Activated naive CD8-positive, alpha-beta T cell treated with anti-CD3 and anti-CD28 coated beads for 36 hours (primary cell): ENCODE data around the gene ZBTB4. TPM values are rescaled to one million over a fixed set of nuclear protein-coding genes. Genes with fewer than 3 reads are reported as not detected.

ENCODE experiments used
- DNase-seq: peaks from one replicate; pipeline ENCODE4 v3.0.0; 2021
- H3K27ac Mint-ChIP-seq: one replicate; pipeline ENCODE4 v1.8.0; 2022; ENCODE audit warnings: mild to moderate bottlenecking, moderate library complexity, mixed read lengths
- H3K27me3 Mint-ChIP-seq: one replicate; pipeline ENCODE4 v1.8.0; 2022; ENCODE audit warnings: mild to moderate bottlenecking, mixed read lengths
- H3K36me3 Mint-ChIP-seq: one replicate; pipeline ENCODE4 v1.8.0; 2021; ENCODE audit warnings: mild to moderate bottlenecking, mixed read lengths
- H3K4me1 Mint-ChIP-seq: one replicate; pipeline ENCODE4 v1.8.0; 2021; ENCODE audit warnings: mixed read lengths
- H3K4me3 Mint-ChIP-seq: one replicate; pipeline ENCODE4 v1.8.0; 2022; ENCODE audit warnings: mild to moderate bottlenecking, moderate library complexity, mixed read lengths
- H3K9me3 Mint-ChIP-seq: one replicate; pipeline ENCODE4 v1.8.0; 2022; ENCODE audit warnings: mixed read lengths
- total RNA-seq, 2 experiments: library from RNA; stranded (reverse); gene quantifications; one replicate each; pipeline ENCODE4 v1.2.3, GENCODE V29; 2021

Gene ZBTB4
- 10 to 100 TPM; 16.7 TPM for total RNA-seq

- Mint-ChIP-seq H3K4me3 (peak within 1 kb of the TSS; percentile 90), H3K36me3 (peaks cover 17% of the 10 kb centered on the region), H3K4me1 (peaks cover 51% of the 10 kb centered on the region), H3K27ac (peak within 1 kb of the TSS; percentile 92), H3K27me3 (no peaks in the 10 kb centered on the region), H3K9me3 (no peaks in the 10 kb centered on the region)
- DNase-seq = peak; percentile 65
Measured at GRCh38 chr17:7479213-7480088, at the start of gene ZBTB4. Gene ZBTB4 (minus strand): TSS chr17:7479631. CDS start chr17:7466801, 12,830 bp downstream.

- Mint-ChIP-seq H3K27me3 (no peaks in the 10 kb centered on the region), H3K9me3 (peaks cover 17% of the 10 kb centered on the region), H3K4me3 (no peak overlapping the region), H3K36me3 (peaks cover 15% of the 10 kb centered on the region), H3K27ac (no peak overlapping the region), H3K4me1 (no peaks in the 10 kb centered on the region)
- DNase-seq = no peak
Measured at GRCh38 chr17:7528842-7529241, 49.4 kb upstream of the ZBTB4 start.

GRCh38 chr17:7523033-7523432, 43.6 kb upstream of the ZBTB4 start:
- H3K4me1 Mint-ChIP-seq = peaks cover 3% of the 10 kb centered on the region

GRCh38 chr17:7515911-7516610, 36.6 kb upstream of the ZBTB4 start:
- no peak for DNase-seq
- no peaks in the 10 kb centered on the region for H3K4me1 Mint-ChIP-seq
- no peak overlapping the region for H3K4me3 Mint-ChIP-seq
- H3K9me3 Mint-ChIP-seq = no peaks in the 10 kb centered on the region
- H3K27ac Mint-ChIP-seq = no peak overlapping the region
- peaks cover 19% of the 10 kb centered on the region for H3K36me3 Mint-ChIP-seq
- no peaks in the 10 kb centered on the region for H3K27me3 Mint-ChIP-seq

More at GRCh38 chr17:7523033-7523432, 43.6 kb upstream of the ZBTB4 start:
- Mint-ChIP-seq H3K27ac (no peak overlapping the region), H3K36me3 (peaks cover 7% of the 10 kb centered on the region), H3K9me3 (peaks cover 8% of the 10 kb centered on the region), H3K4me3 (no peak overlapping the region), H3K27me3 (no peaks in the 10 kb centered on the region)
- peak; percentile 40 for DNase-seq

- no peak for DNase-seq
- no peaks in the 10 kb centered on the region for H3K27me3 Mint-ChIP-seq
- H3K9me3 Mint-ChIP-seq = no peaks in the 10 kb centered on the region
- H3K36me3 Mint-ChIP-seq = peaks cover 32% of the 10 kb centered on the region
- no peak overlapping the region for H3K27ac Mint-ChIP-seq
- no peaks in the 10 kb centered on the region for H3K4me1 Mint-ChIP-seq
- no peak overlapping the region for H3K4me3 Mint-ChIP-seq
Measured at GRCh38 chr17:7513850-7514419, 34.5 kb upstream of the ZBTB4 start.

- H3K27me3 Mint-ChIP-seq = no peaks in the 10 kb centered on the region
- H3K36me3 Mint-ChIP-seq = peaks cover 34% of the 10 kb centered on the region
Measured at GRCh38 chr17:7512824-7513540, 33.6 kb upstream of the ZBTB4 start.

GRCh38 chr17:7512105-7512504, 32.7 kb upstream of the ZBTB4 start:
- no peaks in the 10 kb centered on the region for H3K9me3 Mint-ChIP-seq
- peaks cover 34% of the 10 kb centered on the region for H3K36me3 Mint-ChIP-seq
- no peak for DNase-seq
- no peak overlapping the region for H3K27ac Mint-ChIP-seq
- no peak overlapping the region for H3K4me3 Mint-ChIP-seq
- H3K4me1 Mint-ChIP-seq = no peaks in the 10 kb centered on the region
- no peaks in the 10 kb centered on the region for H3K27me3 Mint-ChIP-seq

More at GRCh38 chr17:7512824-7513540, 33.6 kb upstream of the ZBTB4 start:
- Mint-ChIP-seq H3K4me3 (no peak overlapping the region), H3K27ac (peak overlapping the region; percentile 50), H3K9me3 (no peaks in the 10 kb centered on the region), H3K4me1 (no peaks in the 10 kb centered on the region)
- no peak for DNase-seq

GRCh38 chr17:7511108-7511507, 31.7 kb upstream of the ZBTB4 start:
- Mint-ChIP-seq H3K4me1 (no peaks in the 10 kb centered on the region), H3K4me3 (no peak overlapping the region), H3K9me3 (no peaks in the 10 kb centered on the region), H3K27ac (peak overlapping the region; percentile 11), H3K27me3 (no peaks in the 10 kb centered on the region), H3K36me3 (peaks cover 42% of the 10 kb centered on the region)
- DNase-seq = no peak

- Mint-ChIP-seq H3K9me3 (no peaks in the 10 kb centered on the region), H3K4me1 (no peaks in the 10 kb centered on the region), H3K27me3 (no peaks in the 10 kb centered on the region), H3K27ac (no peak overlapping the region), H3K4me3 (no peak overlapping the region), H3K36me3 (peaks cover 49% of the 10 kb centered on the region)
- no peak for DNase-seq
Measured at GRCh38 chr17:7509937-7510336, 30.5 kb upstream of the ZBTB4 start.

GRCh38 chr17:7508846-7509245, 29.4 kb upstream of the ZBTB4 start:
- H3K27me3 Mint-ChIP-seq = no peaks in the 10 kb centered on the region
- H3K4me1 Mint-ChIP-seq = no peaks in the 10 kb centered on the region
- no peak overlapping the region for H3K4me3 Mint-ChIP-seq
- peaks cover 50% of the 10 kb centered on the region for H3K36me3 Mint-ChIP-seq
- H3K9me3 Mint-ChIP-seq = no peaks in the 10 kb centered on the region
- peak overlapping the region; percentile 25 for H3K27ac Mint-ChIP-seq
- no peak for DNase-seq

GRCh38 chr17:7508145-7508544, 28.7 kb upstream of the ZBTB4 start:
- peaks cover 51% of the 10 kb centered on the region for H3K36me3 Mint-ChIP-seq
- no peaks in the 10 kb centered on the region for H3K9me3 Mint-ChIP-seq
- H3K4me3 Mint-ChIP-seq = no peak overlapping the region
- no peaks in the 10 kb centered on the region for H3K4me1 Mint-ChIP-seq
- H3K27me3 Mint-ChIP-seq = no peaks in the 10 kb centered on the region
- H3K27ac Mint-ChIP-seq = no peak overlapping the region
- DNase-seq = no peak

GRCh38 chr17:7503521-7503920, 24.1 kb upstream of the ZBTB4 start:
- H3K4me3 Mint-ChIP-seq = no peak overlapping the region
- H3K4me1 Mint-ChIP-seq = no peaks in the 10 kb centered on the region
- DNase-seq = no peak
- peaks cover 43% of the 10 kb centered on the region for H3K36me3 Mint-ChIP-seq
- no peak overlapping the region for H3K27ac Mint-ChIP-seq
- no peaks in the 10 kb centered on the region for H3K27me3 Mint-ChIP-seq
- no peaks in the 10 kb centered on the region for H3K9me3 Mint-ChIP-seq

- Mint-ChIP-seq H3K4me3 (no peak overlapping the region), H3K9me3 (no peaks in the 10 kb centered on the region), H3K27ac (no peak overlapping the region), H3K36me3 (peaks cover 47% of the 10 kb centered on the region), H3K4me1 (no peaks in the 10 kb centered on the region), H3K27me3 (no peaks in the 10 kb centered on the region)
- no peak for DNase-seq
Measured at GRCh38 chr17:7502987-7503386, 23.6 kb upstream of the ZBTB4 start.

GRCh38 chr17:7502171-7502847, 22.9 kb upstream of the ZBTB4 start:
- Mint-ChIP-seq H3K27ac (no peak overlapping the region), H3K36me3 (peaks cover 47% of the 10 kb centered on the region), H3K9me3 (no peaks in the 10 kb centered on the region), H3K4me3 (no peak overlapping the region), H3K27me3 (no peaks in the 10 kb centered on the region), H3K4me1 (no peaks in the 10 kb centered on the region)
- no peak for DNase-seq
